ENCODE results near the gene FCHO2.

DNA sequence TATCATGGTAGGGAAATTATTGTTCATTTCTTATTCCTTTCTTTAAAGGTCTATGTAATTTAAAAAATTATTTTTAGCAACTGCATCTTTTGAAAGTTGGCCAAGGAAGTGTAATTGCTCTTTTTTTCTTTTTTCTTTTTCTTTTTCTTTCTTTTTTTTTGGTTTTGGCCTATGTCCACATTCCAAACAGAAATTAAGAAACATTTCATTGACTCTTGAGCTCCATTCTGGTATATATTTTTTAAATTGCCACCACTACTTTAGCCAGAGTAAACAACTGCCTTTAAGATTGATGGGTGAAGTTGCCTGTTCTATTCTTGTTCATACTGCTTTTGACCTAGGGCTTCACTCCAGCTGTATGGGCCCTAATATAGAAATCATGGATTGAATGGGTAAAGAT lies 88.7 kb downstream of the FCHO2 start:
- no peak for TF ChIP-seq CTCF (IDR thresholded peaks at IDR 0.05; ENCODE audit: extremely low read depth in 1 of 2, insufficient read depth in 1 of 2, low read depth in 1 of 2, low read length in 2 of 2)
- no peak for TF ChIP-seq JUN (IDR thresholded peaks at IDR 0.05; ENCODE audit: borderline replicate concordance, insufficient read depth, insufficient read length, low read depth)
- TF ChIP-seq POLR2A (IDR thresholded peaks at IDR 0.05; ENCODE audit: low read depth, low read length): no peak
- no peak for TF ChIP-seq EZH2 (IDR thresholded peaks at IDR 0.05; ENCODE audit: borderline replicate concordance, low read depth, low read length, severe bottlenecking)
